DND-41 (cell line): Measurements from ENCODE around the gene SPSB3.

Experiments
- EZH2 ChIP-seq: IDR thresholded peaks from 3 replicates; pipeline ENCODE4 v1.6.1; 2012; ENCODE audit warnings: borderline replicate concordance, low read depth, mild to moderate bottlenecking, moderate library complexity, low read length, inconsistent platforms; ENCODE audit not compliant: severe bottlenecking
- TF ChIP-seq, protein P1 (sequence below): IDR thresholded peaks from 2 replicates; pipeline ENCODE4 v1.5.1; 2012; ENCODE audit warnings: borderline replicate concordance, low read length, moderate library complexity, mild to moderate bottlenecking; ENCODE audit not compliant: poor library complexity, severe bottlenecking; ENCODE audit errors: extremely low read depth

DNA sequence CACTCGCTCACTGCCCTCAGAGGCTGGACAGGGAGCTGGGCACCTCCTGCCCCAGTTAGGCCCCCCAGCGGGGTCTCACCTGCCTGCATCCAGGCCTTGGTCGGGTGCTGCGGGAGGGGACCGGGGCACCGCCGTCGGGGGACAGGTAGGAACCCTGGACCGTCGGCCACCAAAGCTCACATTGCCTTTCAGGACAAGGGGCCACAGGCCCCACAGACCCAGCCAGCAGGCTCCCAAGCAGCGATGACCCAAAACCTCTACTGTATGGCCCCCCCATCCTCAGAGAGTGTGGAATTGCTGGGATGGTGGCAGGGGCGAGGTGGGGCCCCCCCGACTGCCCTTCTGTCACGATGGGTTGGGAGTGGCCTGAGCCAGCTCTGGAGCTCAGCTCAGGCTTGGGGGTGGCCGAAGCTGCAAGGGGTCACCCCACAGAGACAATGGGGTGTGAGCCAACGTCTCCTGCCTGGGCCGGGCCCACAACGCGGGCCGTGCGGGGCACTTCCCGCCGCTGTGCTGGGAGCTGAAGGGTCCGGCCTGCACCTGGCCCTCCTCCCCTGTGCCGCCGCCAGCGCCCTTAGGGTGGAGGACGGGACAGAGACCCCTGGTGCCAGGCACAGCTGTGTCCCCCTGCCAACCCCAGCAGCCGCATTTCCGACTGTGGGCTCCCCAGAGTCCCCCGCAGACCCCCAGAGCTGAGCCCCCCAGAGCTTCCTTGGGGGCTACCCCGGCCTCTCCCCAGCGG lies 10.6 kb upstream of the SPSB3 start:
- TF ChIP-seq, protein P1, sequence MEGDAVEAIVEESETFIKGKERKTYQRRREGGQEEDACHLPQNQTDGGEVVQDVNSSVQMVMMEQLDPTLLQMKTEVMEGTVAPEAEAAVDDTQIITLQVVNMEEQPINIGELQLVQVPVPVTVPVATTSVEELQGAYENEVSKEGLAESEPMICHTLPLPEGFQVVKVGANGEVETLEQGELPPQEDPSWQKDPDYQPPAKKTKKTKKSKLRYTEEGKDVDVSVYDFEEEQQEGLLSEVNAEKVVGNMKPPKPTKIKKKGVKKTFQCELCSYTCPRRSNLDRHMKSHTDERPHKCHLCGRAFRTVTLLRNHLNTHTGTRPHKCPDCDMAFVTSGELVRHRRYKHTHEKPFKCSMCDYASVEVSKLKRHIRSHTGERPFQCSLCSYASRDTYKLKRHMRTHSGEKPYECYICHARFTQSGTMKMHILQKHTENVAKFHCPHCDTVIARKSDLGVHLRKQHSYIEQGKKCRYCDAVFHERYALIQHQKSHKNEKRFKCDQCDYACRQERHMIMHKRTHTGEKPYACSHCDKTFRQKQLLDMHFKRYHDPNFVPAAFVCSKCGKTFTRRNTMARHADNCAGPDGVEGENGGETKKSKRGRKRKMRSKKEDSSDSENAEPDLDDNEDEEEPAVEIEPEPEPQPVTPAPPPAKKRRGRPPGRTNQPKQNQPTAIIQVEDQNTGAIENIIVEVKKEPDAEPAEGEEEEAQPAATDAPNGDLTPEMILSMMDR, result no peak
- no peak for TF ChIP-seq EZH2
